ENCODE measurements around the gene TMEM91. TPM values are rescaled to one million over a fixed set of nuclear protein-coding genes. Genes with fewer than 3 reads are reported as not detected.
"Not testable (repeated sequence)": the region's sequence is repeated elsewhere in the genome, so short reads cannot be mapped to it uniquely, and the experiment has no call there.

The TMEM91 gene
- total and polyA plus RNA-seq, 2 donors (not counting 3 experiments of a cell fraction or from before 2014, with no cell fraction given), result 9.0 to 13.2 TPM

- FAIRE-seq (no peak), DNase-seq (ENCODE audit: low read depth, low spot score) (no peak)
- Histone ChIP-seq H3K9ac (replicated peaks; ENCODE audit: extremely low read depth, insufficient read depth, low read length) (no peak overlapping the region), H3K27ac (ENCODE audit: insufficient read depth, low read depth, low read length) (no peak overlapping the region), H3K9me3 (replicated peaks; ENCODE audit: control insufficient read depth, insufficient read depth, low read length) (no peaks in the 10 kb centered on the region), H3K4me3 (replicated peaks in 1 of 3; ENCODE audit: insufficient read depth in 1 of 3, low read depth in 1 of 3, low read length in 3 of 3) (no peak overlapping the region), H3K4me1 (ENCODE audit: control insufficient read depth, extremely low read depth, insufficient read depth, low read length) (peaks cover 4% of the 10 kb centered on the region), H3K9me1 (replicated peaks; ENCODE audit: control insufficient read depth, extremely low read depth, insufficient read depth, low read length) (no peaks in the 10 kb centered on the region), H4K20me1 (replicated peaks; ENCODE audit: control insufficient read depth, extremely low read depth, insufficient read depth, low read length) (no peaks in the 10 kb centered on the region), H3K79me2 (ENCODE audit: control insufficient read depth, insufficient read depth, low read length) (peaks cover 56% of the 10 kb centered on the region), H3K4me2 (ENCODE audit: insufficient read depth, low read length) (no peak overlapping the region), H2AFZ (ENCODE audit: low read depth, low read length) (no peak overlapping the region), H3K36me3 (ENCODE audit: control insufficient read depth in 2 of 2, extremely low read depth in 1 of 2, insufficient read depth in 2 of 2, low read length in 2 of 2) (peaks cover 27 to 50% of the 10 kb centered on the region in 2 experiments), H3K27me3 (ENCODE audit: control insufficient read depth in 2 of 2, insufficient read depth in 2 of 2, low read length in 2 of 2) (no peaks in the 10 kb centered on the region)
- BruUV-seq (replicated peaks), result no TSS peak
- intact Hi-C loops (cut with micrococcal nuclease), result no loop called here
- TF ChIP-seq EZH2 (IDR thresholded peaks at IDR 0.05; ENCODE audit: borderline replicate concordance, low read depth, low read length, severe bottlenecking) (no peak), MYC (IDR thresholded peaks at IDR 0.05; ENCODE audit: low read depth, low read length) (no peak), POLR2AphosphoS5 (IDR thresholded peaks at IDR 0.05; ENCODE audit: insufficient read depth, low read depth, low read length) (no peak), GATA2 (IDR thresholded peaks at IDR 0.05; ENCODE audit: insufficient read depth, insufficient read length, low read depth, low read length) (no peak), FOS (IDR thresholded peaks at IDR 0.05; ENCODE audit: borderline replicate concordance, insufficient read depth, low read length) (no peak), JUN (IDR thresholded peaks at IDR 0.05; ENCODE audit: borderline replicate concordance, insufficient read depth, insufficient read length, low read depth) (no peak), MAX (IDR thresholded peaks at IDR 0.05; ENCODE audit: insufficient read depth, insufficient read length) (no peak), POLR2A (IDR thresholded peaks at IDR 0.05; ENCODE audit: low read depth, low read length) (no peak)
- TF ChIP-seq, protein P1, sequence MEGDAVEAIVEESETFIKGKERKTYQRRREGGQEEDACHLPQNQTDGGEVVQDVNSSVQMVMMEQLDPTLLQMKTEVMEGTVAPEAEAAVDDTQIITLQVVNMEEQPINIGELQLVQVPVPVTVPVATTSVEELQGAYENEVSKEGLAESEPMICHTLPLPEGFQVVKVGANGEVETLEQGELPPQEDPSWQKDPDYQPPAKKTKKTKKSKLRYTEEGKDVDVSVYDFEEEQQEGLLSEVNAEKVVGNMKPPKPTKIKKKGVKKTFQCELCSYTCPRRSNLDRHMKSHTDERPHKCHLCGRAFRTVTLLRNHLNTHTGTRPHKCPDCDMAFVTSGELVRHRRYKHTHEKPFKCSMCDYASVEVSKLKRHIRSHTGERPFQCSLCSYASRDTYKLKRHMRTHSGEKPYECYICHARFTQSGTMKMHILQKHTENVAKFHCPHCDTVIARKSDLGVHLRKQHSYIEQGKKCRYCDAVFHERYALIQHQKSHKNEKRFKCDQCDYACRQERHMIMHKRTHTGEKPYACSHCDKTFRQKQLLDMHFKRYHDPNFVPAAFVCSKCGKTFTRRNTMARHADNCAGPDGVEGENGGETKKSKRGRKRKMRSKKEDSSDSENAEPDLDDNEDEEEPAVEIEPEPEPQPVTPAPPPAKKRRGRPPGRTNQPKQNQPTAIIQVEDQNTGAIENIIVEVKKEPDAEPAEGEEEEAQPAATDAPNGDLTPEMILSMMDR (IDR thresholded peaks at IDR 0.05; ENCODE audit: extremely low read depth in 1 of 2, insufficient read depth in 1 of 2, low read depth in 1 of 2, low read length in 2 of 2), result no peak
- ChIA-PET POLR2A (no interaction called here), CTCF (no interaction called here)
- dilution Hi-C loops (cut with MboI; ENCODE audit: extremely low pct_ligation_motif_present, low sequenced_read_pairs), result no loop called here
Measured at GRCh38 chr19:41344162-41344561, 32.2 kb upstream of the TMEM91 start.

- H3K27ac ChIP-seq (ENCODE audit: insufficient read depth, low read depth, low read length); BruUV-seq (replicated peaks); DNase-seq (ENCODE audit: low read depth, low spot score); H3K9ac ChIP-seq (replicated peaks; ENCODE audit: extremely low read depth, insufficient read depth, low read length); H3K4me2 ChIP-seq (ENCODE audit: insufficient read depth, low read length); H4K20me1 ChIP-seq (replicated peaks; ENCODE audit: control insufficient read depth, extremely low read depth, insufficient read depth, low read length); H3K9me3 ChIP-seq (replicated peaks; ENCODE audit: control insufficient read depth, insufficient read depth, low read length); H3K9me1 ChIP-seq (replicated peaks; ENCODE audit: control insufficient read depth, extremely low read depth, insufficient read depth, low read length); POLR2A ChIA-PET; FAIRE-seq; H3K4me3 ChIP-seq (replicated peaks in 1 of 3; ENCODE audit: insufficient read depth in 1 of 3, low read depth in 1 of 3, low read length in 3 of 3); dilution Hi-C loops (cut with MboI; ENCODE audit: extremely low pct_ligation_motif_present, low sequenced_read_pairs); H3K27me3 ChIP-seq (ENCODE audit: control insufficient read depth in 2 of 2, insufficient read depth in 2 of 2, low read length in 2 of 2); H2AFZ ChIP-seq (ENCODE audit: low read depth, low read length); intact Hi-C loops (cut with micrococcal nuclease): not testable (repeated sequence)
- peaks cover 12% of the 10 kb centered on the region for H3K4me1 ChIP-seq (ENCODE audit: control insufficient read depth, extremely low read depth, insufficient read depth, low read length)
- CTCF ChIA-PET, result interaction anchor here (1.4 to 1.8 kb wide), 3 partner anchors 11 to 38 kb away, joined by 4 to 5 read pairs (median 5); no protein-coding TSS in a partner anchor
- H3K79me2 ChIP-seq (ENCODE audit: control insufficient read depth, insufficient read depth, low read length), result peaks cover 68% of the 10 kb centered on the region
- H3K36me3 ChIP-seq (ENCODE audit: control insufficient read depth in 2 of 2, extremely low read depth in 1 of 2, insufficient read depth in 2 of 2, low read length in 2 of 2), result peaks cover 16 to 34% of the 10 kb centered on the region in 2 experiments
Measured at GRCh38 chr19:41346916-41347315, 29.4 kb upstream of the TMEM91 start.
